Pulmonary artery endothelial cell (primary cell): ENCODE data around the gene CARD11. TPM values are rescaled to one million over a fixed set of nuclear protein-coding genes. Genes with fewer than 3 reads are reported as not detected.

ENCODE experiments used
- DNase-seq: peaks from one replicate; pipeline ENCODE4 v3.0.0-alpha.2; 2011; ENCODE audit warnings: low read depth, low spot score
- total RNA-seq: library from RNA; depleted of rRNA; stranded (reverse); fragments of >200 nt; gene quantifications from 2 replicates; pipeline ENCODE4 v1.2.3, GENCODE V29; 2014

CARD11 gene
- total RNA-seq, 1 donor from 2014 or later = 18.5 TPM

DNA sequence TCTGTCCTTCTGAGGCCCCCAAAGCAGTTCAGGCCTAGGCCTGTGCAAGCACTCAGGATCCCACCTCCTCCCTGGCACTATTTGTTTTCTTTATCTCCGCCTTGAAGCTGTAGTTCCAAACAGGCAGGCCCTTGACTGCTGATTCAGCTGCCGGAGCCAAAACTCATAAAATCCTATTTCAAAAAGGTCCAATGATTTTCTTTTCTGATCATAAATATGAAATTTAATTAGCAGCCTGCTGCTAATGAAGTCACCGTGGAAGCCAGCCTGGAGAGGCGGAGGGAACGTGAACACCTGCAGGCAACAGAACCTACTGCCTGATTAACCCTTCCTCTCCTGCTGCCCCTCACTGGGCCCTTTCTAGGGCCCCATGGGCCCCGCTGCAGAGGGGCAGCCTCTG lies 60.1 kb downstream of the CARD11 start:
- DNase-seq = no peak

DNA sequence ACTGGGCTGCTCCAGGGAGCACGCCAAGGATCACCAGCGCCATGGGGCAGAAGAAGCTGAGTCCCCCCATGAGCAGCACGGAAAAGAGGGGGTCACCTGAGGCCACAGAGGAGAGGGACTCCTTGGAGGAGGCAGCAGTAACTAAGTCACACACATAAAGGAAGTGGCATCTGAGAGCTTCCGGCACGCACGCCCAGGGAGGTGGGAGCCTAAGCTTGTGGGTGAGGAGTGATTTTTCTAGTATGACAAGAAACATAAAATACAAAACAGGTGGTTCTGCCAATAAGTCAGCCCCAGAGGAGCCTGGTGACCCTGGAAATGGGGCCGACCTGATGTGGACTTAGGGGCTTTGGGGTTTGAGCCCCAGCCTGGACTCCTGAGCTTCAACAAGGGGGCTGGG lies 60.8 kb downstream of the CARD11 start:
- DNase-seq = no peak

DNA sequence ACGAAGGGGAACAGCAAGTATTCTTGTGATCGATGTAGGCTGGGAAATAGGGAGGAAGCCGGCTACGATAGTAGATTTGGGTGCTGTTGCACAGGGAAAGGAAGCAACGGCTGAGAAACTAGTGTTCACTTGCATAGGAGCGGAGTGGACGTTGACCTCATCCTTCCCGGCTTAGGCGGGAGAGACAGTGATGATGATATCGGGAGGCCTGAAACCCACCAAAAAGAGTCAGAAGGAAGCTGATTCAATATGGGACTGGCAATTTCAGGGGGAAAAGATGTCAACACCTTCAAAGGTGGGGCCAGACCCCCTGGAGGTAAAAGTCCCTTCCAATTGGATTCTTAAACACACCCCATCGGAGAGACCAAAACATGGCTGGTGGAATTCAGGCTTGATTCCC lies 61.3 kb downstream of the CARD11 start:
- no peak for DNase-seq

DNA sequence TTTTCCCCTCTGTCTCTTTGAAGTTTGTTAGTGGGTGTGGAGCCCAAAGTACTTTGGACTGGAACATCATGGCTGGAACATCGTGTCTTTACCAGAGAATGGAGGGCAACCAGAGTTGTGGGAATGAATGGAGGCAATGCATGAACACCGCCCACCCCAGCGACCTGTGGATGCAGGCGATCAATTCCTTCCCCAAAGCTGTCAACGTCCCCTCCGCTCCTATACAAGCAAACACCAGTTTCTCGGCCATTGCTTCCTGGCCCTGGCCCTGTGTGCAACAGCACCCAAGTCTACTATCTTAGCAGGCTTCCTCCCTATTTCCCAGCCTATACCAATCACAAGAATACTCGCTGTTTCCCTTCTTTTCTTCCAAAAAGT lies 62.6 kb downstream of the CARD11 start:
- no peak for DNase-seq

DNA sequence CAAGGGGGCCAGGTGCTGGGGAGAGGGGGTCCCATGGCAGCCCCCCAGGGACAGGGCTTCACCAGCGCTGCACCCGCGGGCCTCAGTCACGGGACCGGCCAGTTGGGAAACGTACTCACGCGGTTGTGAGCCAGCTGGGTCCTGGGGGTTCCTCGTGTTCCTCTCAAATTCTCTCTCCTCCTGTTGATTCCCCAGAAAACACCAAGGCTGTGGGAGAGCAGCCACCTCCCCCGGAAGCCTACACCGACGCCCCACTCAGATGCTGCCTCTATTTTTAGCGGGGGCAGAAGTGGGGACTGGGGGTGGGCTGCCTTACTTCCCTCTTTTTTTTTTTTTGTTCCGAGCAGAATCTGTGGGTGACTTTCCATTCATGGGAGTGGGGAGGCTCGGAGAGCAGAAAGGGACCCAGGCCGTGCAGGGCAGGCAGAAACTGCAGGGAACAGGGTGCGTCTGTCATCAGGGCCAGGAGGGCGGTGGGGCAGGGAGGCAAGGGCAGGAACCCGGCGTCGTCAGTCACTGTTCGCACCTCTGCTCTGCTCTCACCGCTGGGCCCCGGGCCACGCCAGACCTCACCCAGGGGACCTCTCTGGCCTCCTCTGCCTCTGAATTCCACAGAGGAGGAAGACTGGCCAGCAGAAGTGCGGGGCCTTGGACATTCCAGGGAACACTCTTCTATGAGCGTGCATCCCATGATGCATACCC lies 63.1 kb downstream of the CARD11 start:
- DNase-seq = no peak

DNA sequence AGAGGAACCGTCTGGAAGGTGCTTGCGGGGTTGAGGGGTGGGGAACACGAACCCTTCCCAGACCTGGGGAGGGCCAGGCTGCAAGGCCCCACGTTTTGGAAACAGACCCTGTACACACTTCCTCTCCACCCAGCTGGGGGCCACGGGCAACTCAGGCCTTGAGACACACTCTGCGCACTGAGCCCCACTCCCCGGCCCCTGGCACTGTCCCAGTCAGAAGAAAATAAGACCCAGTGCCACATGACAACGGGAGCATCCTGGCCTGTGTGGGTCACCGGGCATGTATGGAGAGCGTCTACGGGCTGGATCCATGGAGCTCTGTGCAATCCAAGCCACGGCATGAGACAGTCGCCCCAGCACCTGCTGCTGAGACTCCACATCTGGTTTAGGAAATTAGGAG lies 63.7 kb downstream of the CARD11 start:
- DNase-seq = no peak

DNA sequence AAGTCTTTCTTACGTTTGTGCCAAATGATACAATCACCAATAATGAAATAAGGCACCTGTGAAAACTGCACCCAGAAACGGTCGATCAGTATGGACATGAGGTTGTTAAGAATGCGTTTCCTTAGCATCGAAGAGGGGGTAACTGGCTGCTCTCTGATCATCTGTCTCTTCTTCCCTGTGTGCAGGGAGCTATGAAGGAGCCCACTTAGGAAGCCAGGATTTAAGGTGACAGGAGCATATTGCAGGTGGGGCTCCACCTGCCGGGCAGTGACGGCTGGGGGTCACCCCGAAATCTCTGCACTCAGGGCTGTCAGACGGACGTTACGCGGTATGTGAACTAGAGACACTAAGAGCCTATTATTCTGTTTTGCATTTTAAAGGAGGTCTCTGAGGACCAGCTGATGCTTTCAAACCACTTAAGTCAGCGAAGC lies 64.5 kb downstream of the CARD11 start:
- DNase-seq = no peak

DNA sequence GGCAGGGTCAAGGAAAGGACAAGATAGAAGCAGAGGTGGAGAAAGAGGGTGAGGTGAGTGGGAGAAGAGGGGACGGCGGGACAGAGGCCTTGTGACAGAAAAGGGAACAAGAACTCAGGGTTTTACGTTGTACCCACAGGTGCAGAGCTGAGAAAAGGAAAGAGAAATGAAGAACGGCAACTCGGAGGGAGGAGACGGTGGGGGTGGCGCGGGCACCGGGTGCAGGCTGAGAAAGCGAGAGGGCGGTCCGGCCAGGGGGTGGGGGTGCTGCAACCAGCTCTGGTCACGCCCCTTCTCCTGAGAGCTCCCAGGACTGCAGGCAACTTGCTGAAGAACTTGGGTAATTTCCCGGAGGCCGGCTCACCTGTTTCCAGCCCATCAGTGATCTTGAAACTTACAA lies 65.3 kb downstream of the CARD11 start:
- no peak for DNase-seq

DNA sequence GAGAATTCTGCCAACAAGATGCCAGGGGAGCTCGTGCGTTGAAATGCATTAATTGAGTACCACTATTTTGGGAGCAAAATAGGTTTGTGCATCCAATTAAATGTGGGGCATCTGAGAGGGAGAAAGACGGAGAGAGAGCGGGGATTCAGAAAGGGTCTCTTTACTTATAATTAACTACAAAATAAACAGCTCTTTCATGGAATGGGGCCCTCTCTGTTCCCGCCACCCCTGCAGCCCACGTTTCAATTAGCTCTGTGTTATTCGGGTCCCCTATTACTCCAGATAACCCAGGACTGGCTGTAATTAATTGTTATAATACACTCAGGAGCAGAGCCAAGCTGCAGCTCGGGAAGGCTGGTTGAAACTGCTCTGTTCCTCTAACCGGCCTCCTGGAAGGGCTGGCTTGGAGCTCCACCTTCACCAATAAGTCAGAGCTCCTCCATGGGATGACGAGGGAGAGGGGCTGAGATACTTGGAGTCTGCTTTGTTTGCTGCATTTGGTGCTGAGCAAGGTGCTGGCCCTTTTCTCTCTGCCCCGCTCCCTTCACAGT lies 67.8 kb downstream of the CARD11 start:
- no peak for DNase-seq

DNA sequence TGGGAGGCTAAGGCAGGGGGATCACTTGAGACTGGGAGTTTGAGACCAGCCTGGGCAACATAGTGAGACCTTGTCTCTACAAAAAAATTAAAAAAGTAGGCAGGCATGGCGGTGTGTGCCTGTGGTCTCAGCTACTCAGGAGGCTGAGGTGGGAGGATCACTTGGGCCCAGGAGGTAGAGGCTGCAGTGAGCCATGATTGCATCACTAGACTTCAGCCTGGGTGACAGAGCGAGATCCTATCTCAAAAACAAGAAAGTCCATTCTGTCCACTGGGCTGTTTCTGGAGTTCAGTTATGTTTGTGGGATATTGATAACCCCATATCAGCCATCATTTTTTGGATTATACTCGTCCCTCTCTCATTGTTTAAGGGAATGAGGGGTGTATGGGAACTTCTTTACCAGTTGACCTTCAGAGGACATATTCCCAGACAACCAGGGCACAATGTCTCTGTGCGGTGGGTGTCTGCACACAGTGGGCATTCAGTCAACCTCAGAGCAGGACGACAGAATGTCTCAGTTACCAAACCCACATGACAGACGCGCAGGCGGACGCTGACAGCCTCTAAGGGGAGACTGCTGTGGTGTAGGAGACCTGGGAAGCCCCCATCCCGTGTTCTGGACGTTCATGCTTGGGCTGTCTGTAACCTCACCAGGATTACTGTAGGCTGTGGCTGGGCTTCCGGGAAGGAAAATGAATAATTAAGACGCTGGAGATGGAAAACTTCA lies 69.4 kb downstream of the CARD11 start:
- no peak for DNase-seq

DNA sequence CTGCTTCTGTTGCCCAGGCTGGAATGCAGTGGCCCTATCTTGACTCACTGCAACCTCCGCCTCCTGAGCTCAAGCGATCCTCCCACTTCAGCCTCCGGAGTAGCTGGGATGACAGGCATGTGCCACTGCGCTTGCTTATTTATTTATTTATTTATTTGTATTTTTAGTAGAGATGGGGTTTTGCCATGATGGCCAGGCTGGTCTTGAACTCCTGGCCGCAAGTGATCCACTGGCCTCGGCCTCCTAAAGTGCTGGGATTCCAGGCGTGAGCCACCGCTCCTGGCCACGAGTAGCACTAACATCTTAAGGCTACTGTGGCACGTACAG lies 70.9 kb downstream of the CARD11 start:
- DNase-seq = no peak

DNA sequence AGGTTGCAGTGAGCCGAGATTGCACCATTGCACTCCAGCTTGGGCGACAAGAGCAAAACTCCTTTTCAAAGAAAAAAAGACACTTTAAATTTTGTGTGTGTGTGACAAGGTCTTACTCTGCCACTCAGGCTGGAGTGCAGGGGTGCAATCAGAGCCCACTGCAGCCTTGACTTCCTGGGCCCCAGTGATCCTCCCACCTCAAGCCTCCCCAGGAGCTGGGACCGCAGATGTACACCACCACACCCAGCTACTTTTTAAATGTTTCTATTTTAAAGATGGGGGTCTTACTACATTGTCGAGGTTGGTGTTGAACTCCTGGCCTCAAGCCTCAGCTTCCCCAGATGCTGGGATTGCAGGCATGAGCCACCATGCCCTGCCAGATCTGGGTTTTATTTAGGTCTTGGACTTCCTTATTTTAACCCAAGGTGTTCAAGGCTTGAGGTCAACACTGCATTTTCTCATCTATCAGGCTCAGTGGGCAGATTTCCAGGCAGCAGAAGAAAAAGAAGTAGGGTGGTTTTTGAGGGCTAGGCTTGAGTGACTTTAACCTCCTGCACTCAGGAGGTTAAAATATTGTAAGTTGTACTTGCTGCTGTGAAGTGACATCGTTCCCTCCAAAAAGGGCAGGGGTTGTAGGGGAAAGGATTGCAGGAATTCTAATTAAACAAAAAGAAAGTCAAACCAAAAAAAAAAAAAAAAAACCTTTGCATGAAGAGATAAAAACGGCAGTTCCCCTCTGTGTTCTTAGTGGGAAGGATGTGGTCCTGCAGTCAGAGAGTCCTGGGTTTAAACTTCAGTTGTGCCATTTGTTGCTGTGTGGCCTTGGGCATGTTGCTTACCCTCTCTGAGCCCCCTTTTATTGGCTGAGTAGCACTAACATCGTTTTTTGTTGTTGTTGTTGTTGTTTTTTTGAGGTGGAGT lies 71.5 kb downstream of the CARD11 start:
- no peak for DNase-seq

DNA sequence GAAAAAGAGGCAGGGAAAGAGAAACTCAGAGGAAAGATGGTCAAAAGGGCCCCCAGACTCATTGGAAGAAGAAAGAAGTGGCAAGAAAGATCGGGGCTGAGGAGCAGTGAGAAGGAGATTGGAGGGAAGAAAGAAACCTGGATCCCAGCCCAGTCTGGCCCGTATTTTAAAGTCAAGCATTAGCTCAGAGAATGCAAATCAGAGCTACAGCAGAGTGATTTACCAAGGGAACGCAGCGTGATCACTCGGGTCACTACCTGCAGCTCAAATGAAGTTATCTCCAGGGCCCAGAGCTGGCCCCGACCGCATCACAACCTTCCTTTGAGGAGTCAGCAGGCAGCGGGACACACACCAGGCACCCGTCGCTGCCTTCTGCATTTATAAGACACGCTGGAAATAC lies 72.8 kb downstream of the CARD11 start:
- no peak for DNase-seq

DNA sequence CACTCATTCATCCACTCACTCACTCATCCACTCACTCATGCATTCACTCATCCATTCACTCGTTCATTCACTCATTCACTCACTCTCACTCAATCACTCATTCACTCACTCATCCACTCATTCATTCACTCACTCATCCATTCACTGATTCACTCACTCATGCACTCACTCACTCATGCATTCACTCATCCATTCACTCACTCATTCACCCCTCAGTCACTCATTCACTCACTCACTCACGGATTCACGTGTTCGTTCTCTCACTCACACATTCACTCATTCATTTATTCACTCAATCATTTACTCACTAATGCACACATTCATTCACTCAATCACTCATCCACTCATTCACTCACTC lies 73.4 kb downstream of the CARD11 start:
- no peak for DNase-seq

DNA sequence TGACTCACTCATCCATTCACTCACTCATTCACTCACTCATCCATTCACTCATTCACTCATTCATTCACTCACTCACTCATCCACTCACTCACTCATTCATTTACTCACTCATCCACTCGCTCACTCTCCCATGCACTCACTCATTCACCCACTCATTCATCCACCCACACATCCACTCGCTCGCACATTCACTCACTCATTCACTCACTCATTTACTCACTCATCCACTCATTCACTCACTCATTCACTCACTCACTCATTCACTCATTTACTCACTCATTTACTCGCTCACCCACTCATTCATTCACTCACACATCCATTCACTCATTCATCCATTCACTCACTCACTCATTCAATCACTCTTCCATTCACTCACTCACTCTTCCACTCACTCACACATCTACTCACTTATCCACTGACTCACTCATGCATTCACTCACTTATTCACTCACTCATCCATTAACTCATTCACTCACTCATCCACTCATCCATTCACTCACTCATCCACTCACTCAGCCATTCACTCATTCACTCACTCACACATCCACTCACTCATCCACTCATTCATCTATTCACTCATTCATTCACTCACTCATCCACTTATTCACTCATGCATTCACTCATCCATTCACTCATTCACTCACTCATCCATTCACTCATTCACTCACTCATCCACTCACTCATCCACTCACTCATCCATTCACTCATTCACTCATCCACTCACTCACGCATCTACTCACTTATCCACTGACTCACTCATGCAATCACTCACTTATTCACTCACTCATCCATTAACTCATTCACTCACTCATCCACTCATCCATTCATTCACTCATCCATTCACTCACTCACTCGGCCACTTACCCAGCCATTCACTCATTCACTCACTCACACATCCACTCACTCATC lies 74.0 kb downstream of the CARD11 start:
- no peak for DNase-seq

DNA sequence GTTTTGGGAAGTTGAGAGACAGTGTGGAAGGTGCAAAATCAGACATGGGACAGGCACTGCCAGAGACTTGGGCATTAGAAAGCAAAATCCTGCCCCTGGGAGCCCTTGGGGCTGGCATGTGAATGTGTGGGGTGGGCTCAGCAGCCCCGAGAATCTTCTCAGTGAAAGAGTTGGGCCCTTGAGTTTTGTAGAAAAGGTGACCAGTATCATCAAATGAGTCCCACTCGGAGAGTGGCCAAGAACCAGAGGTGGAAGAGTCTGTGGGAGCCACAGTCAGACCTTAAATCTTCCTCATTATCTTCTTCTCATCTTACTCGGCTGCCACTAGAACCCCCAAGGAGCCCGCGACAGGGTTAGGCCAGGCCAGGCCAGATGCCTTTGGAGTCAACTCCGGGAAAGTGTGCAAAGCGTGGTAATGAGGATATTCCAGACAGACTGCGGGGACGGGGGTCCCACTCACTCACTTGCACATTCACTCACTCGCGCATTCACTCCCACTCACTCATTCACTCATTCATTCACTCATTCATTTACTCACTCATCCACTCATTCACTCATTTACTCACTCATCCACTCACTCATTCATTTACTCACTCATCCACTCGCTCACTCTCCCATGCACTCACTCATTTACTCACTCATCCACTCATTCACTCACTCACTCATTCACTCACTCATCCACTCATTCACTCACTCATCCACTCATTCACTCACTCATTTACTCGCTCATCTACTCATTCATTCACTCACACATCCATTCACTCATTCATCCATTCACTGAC lies 74.9 kb downstream of the CARD11 start:
- no peak for DNase-seq

DNA sequence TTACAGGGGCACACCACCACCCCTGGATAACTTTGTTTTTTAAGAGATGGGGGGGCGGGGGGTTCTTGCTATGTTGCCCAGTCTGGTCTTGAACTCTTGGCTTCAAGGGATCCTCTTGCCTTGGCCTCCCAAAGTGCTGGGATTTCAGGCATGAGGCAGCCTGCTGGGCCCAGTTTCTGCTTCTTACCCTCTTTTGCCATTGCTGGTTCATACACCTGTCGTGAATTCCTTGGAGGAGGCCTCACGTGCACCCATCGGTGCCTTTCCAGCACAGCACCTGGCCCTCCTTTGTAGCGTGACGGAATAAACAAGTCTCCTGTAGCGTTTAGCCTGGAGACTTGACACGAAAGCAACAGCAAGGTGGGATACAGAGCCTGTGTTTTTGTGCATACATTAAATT lies 75.5 kb downstream of the CARD11 start:
- no peak for DNase-seq

DNA sequence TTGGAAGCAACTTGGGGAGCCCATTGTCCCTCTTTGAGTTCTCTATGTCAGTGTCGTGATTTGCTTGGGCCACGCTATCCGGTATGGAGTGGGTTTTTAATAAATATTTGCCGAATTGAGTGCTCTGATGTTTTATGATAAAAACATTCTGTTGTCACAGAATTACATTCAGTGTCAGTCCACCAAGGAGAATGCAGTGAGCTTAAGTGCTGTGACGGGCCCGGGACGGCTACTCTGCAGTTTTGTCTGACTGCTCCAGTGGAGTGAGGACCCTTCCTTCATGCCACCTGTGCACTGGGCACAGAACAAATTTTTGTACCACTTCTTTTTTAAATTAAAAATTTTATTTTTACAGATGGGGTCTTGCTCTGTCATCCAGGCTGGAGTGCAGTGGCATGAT lies 76.0 kb downstream of the CARD11 start:
- DNase-seq = no peak

DNA sequence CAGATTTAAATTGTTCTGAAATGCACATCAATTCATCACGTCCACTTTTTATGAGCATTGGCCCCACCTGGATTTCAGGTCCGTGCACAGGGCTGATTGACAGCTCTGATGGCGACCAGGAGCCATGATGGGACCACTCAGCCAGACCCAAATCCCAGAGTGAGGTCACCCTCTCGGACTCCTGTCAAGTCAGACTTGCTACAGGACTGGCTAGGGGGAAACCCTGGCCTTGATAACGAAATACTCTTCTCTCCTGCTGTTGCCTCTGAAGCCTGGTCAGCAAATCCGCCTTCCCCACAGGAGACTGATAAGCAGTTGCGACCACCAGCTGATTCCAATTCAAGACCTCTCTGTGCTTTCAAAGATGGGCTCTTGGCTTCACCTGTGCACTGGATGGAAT lies 76.4 kb downstream of the CARD11 start:
- DNase-seq = no peak

DNA sequence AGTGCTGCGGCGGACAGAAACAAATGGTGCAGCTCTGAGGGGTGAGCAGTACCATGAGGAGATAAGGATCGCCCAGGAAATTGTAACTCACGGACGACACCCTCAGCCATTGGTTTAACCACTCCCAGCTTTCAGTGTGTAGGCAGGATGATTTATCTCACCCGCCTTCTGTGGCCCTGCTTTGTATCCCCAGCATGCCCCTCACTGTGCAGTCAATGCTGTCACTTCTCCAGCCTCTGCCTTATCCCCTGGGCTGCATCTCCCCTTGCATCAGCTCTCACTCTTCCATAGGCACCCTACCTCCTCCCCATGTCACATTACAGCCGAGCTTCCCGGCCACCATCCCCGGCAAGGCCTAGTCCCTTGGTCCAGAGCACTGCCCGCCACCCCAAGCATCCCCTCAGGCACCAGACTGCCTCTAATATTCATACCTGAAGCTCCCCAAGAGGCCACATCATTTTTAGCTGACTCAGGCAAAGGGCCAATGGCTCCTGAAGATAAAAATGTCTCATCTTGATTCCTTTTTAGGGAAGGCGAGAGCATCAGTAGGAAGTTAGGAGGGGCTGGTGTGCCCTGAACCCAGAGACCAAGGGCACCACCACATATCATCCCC lies 77.1 kb downstream of the CARD11 start:
- no peak for DNase-seq
